ENCODE measurements around the gene TUBB4B.
"Not testable (repeated sequence)": the region's sequence is repeated elsewhere in the genome, so short reads cannot be mapped to it uniquely, and the experiment has no call there.

The TUBB4B gene

GRCh38 chr9:137236238-137236935 lies 4.7 kb upstream of the TUBB4B start:
- DNase-seq (ENCODE audit: low read depth, low spot score) = no peak

GRCh38 chr9:137236936-137237421 lies 4.1 kb upstream of the TUBB4B start:
- DNase-seq (ENCODE audit: low read depth, low spot score) = no peak

DNA sequence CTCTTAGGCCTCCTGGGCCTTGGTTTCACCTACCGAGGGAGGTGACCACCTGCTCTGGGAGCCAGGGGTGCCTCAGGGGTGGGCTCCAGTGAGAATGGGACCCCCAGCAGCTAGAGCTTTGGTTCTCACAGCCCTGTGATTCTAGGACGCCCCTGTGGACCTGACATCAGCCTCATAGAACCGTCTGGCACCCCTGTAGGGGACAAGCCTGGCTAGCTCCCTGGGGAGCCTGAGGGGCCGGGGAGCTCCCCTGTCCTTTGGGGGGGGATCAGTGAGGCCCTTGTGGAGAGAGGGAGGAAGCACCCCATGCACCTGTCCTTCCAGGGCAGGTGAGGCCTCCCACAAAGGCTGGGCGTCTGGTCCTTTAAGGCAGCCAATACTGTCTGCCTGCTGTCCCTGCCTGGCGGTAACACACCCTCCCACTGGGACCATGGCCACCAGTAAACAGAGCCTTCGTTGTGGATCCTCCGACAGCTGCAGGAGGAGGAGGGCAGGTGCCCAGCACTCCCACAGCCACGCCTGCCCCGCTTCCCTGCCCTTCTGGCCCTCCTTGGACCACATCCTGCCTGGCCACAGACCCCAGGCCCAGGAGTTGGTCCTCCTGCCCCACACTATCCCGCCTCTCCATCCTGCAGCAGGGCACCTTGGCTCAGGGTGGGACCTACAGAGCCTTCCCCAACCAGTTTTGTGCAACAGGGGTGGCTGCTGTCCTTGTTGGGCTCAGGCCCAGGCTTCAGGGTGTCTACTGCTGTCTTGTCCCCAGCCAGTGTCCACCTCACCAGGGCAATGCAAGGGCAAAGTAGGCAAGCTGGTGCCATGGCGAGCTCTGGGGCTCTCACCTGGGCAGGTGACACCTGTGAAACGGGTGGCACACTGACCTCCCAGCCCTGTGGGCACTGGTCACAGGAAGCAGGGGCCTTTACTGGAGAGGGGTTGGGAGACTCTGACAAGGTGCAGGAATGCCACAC lies 3.0 kb upstream of the TUBB4B start:
- DNase-seq (ENCODE audit: low read depth, low spot score) = no peak

GRCh38 chr9:137239541-137240200 lies 1.4 kb upstream of the TUBB4B start:
- not testable (repeated sequence) for DNase-seq (ENCODE audit: low read depth, low spot score)

- no peak for DNase-seq (ENCODE audit: low read depth, low spot score)
These were observed 708 bp upstream of the TUBB4B start for GRCh38 chr9:137240318-137240840.

DNA sequence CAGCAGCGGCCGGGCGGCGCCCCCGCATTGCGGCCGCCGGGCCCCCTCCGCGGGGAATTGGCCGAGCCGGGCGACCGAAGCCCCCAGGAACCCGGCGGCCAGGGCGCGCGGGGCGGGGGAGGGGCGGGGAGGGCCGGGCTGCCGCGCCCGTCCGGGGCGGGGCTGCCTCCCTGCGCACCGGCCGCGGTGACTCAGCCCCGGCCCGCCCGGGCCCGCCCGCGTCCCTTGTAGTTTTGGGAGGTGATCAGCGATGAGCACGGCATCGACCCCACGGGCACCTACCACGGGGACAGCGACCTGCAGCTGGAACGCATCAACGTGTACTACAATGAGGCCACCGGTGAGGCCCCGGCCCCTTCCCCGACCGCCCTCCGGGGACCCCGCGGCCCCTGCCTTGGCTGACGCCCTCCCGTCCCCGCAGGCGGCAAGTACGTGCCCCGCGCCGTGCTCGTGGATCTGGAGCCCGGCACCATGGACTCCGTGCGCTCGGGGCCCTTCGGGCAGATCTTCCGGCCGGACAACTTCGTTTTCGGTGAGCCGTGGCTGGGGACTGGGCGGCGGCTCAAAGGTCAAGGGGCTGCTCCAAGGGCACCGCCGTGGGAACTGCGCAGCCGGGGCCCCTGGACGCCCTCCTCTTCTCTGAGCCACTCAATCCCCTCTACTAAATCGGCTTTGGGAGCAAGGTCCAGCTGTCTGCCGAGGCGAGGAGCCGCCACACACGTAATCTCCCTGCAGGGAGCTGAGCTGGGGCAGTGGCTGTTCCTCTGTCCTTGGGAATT lies 592 bp downstream of the TUBB4B start:
- no peak for DNase-seq (ENCODE audit: low read depth, low spot score)

GRCh38 chr9:137242269-137243203 lies 1.4 kb downstream of the TUBB4B start:
- no peak for DNase-seq (ENCODE audit: low read depth, low spot score)

DNA sequence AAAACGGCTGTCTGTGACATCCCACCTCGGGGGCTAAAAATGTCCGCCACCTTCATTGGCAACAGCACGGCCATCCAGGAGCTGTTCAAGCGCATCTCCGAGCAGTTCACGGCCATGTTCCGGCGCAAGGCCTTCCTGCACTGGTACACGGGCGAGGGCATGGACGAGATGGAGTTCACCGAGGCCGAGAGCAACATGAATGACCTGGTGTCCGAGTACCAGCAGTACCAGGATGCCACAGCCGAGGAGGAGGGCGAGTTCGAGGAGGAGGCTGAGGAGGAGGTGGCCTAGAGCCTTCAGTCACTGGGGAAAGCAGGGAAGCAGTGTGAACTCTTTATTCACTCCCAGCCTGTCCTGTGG lies 2.2 kb downstream of the TUBB4B start:
- DNase-seq (ENCODE audit: low read depth, low spot score) = not testable (repeated sequence)

GRCh38 chr9:137243626-137244485 lies 2.8 kb downstream of the TUBB4B start:
- DNase-seq (ENCODE audit: low read depth, low spot score) = no peak

- no peak for DNase-seq (ENCODE audit: low read depth, low spot score)
These were observed 3.7 kb downstream of the TUBB4B start for GRCh38 chr9:137244486-137245449.

GRCh38 chr9:137245450-137246421 lies 4.6 kb downstream of the TUBB4B start:
- DNase-seq (ENCODE audit: low read depth, low spot score) = no peak

DNA sequence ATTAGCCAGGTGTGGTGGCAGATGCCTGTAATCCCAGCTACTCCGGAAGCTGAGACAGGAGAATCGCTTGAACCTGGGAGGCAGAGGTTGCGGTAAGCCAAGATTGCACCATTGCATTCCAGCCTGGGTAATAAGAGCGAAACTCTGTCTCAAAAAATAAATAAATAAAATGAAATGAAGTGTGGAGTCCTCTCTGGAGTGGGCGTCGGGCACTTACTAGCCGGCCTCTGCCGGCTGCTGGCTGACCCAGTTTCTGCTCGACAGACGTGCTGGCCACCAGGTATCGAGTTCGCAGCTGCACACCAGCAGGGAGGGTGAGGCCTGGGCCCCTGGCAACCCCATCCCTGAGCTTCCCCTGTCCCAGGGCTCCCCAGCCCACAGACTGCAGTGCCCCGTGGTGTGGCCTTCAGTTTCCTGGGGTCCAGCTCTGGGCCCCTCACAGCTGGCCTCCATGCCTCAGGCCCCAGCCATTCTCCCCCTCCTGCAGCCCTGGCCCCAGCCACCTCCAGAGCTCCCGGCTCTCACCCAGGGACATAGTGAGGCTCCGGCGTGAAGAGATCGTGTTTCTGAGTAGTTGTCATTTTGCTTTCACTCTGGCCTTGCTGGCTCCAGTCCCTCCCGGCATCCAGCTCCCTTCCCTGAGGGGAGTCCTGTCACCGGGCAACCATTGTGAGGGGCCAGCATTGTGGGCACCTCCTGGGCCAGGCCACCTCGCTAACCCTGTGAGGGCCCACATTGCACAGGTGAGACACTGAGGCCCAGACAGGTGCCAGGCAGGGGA lies 6.2 kb downstream of the TUBB4B start:
- DNase-seq (ENCODE audit: low read depth, low spot score) = no peak

- DNase-seq (ENCODE audit: low read depth, low spot score) = no peak
These were observed 6.8 kb downstream of the TUBB4B start for GRCh38 chr9:137247916-137248175.

GRCh38 chr9:137250329-137251193 lies 9.5 kb downstream of the TUBB4B start:
- no peak for DNase-seq (ENCODE audit: low read depth, low spot score)

DNA sequence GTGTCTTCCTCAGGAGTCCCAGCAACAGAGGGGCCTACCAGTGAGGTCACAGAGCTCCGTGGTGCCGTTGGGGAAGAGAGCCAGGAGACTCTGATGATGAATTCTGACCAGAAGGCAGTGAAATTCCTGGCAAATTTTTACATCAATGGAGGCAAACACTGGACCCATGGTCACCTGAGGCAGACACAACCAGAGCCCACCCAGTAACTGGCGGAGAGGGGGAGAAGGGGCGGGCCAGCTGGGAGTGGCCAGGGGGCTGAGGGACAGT lies 10.0 kb downstream of the TUBB4B start, which contains the start of gene STPG3:
STPG3 (plus strand) TSS at position 93 of the 268 bp plus-strand sequence; CDS start at position 94, 1 bp downstream.
- no peak for DNase-seq (ENCODE audit: low read depth, low spot score)
